Astrocyte (in vitro differentiated cells and primary cell): ENCODE data around the gene ALPG. TPM values are rescaled to one million over a fixed set of nuclear protein-coding genes. Genes with fewer than 3 reads are reported as not detected.
"Not testable (repeated sequence)": the region's sequence is repeated elsewhere in the genome, so short reads cannot be mapped to it uniquely, and the experiment has no call there.

Experiments used
- DNase-seq: peaks from one replicate; pipeline ENCODE4 v3.0.0-alpha.2; 2010; ENCODE audit warnings: low read depth
- FAIRE-seq: peaks from 2 replicates; lab custom pipeline; 2011; peaks lifted over from hg19 to GRCh38; lab: Jason Lieb, UNC
- H2AFZ ChIP-seq: 2 replicates; pipeline ENCODE4 v1.6.0; 2012; ENCODE audit warnings: low read depth, low read length, inconsistent platforms
- H3K27ac ChIP-seq: 2 replicates; pipeline ENCODE4 v1.5.1; 2011; ENCODE audit warnings: low read depth, low read length, inconsistent platforms
- H3K27me3 ChIP-seq: 2 replicates; pipeline ENCODE4 v1.6.0; 2011; ENCODE audit warnings: low read length, inconsistent platforms; ENCODE audit not compliant: insufficient read depth
- H3K36me3 ChIP-seq: 2 replicates; pipeline ENCODE4 v1.5.1; 2011; ENCODE audit warnings: low read length, inconsistent platforms; ENCODE audit not compliant: insufficient read depth
- H3K4me1 ChIP-seq: 2 replicates; pipeline ENCODE4 v1.5.1; 2011; ENCODE audit warnings: low read length, inconsistent platforms; ENCODE audit not compliant: insufficient read depth
- H3K4me2 ChIP-seq: 2 replicates; pipeline ENCODE4 v1.6.0; 2012; ENCODE audit warnings: low read length, inconsistent platforms
- H3K4me3 ChIP-seq: 2 replicates; pipeline ENCODE4 v1.5.1; 2011; ENCODE audit warnings: low read depth, mild to moderate bottlenecking, low read length, inconsistent platforms; ENCODE audit not compliant: insufficient read depth
- H3K79me2 ChIP-seq: 2 replicates; pipeline ENCODE4 v1.6.0; 2012; ENCODE audit warnings: mild to moderate bottlenecking, low read length, inconsistent platforms; ENCODE audit not compliant: insufficient read depth
- H3K9ac ChIP-seq: 2 replicates; pipeline ENCODE4 v1.6.0; 2012; ENCODE audit warnings: mild to moderate bottlenecking, low read length, inconsistent platforms
- H3K9me3 ChIP-seq: 2 replicates; pipeline ENCODE4 v1.5.1; 2012; ENCODE audit warnings: low read depth, mild to moderate bottlenecking, low read length, inconsistent platforms; ENCODE audit not compliant: insufficient read depth
- H4K20me1 ChIP-seq: 2 replicates; pipeline ENCODE4 v1.6.0; 2012; ENCODE audit warnings: low read length, inconsistent platforms; ENCODE audit not compliant: insufficient read depth
- H3K27ac Mint-ChIP-seq: one replicate; pipeline ENCODE4 v1.8.0; 2021; ENCODE audit warnings: mild to moderate bottlenecking, mixed read lengths; ENCODE audit not compliant: unreplicated experiment
- H3K27me3 Mint-ChIP-seq: one replicate; pipeline ENCODE4 v1.8.0; 2021; ENCODE audit warnings: low read depth, mixed read lengths; ENCODE audit not compliant: unreplicated experiment
- H3K36me3 Mint-ChIP-seq: one replicate; pipeline ENCODE4 v1.8.0; 2021; ENCODE audit warnings: low read depth, mixed read lengths; ENCODE audit not compliant: unreplicated experiment
- H3K4me1 Mint-ChIP-seq: one replicate; pipeline ENCODE4 v1.8.0; 2021; ENCODE audit warnings: low read depth, mixed read lengths; ENCODE audit not compliant: unreplicated experiment
- H3K4me3 Mint-ChIP-seq: one replicate; pipeline ENCODE4 v1.8.0; 2021; ENCODE audit warnings: mild to moderate bottlenecking, moderate library complexity, mixed read lengths; ENCODE audit not compliant: unreplicated experiment
- H3K9me3 Mint-ChIP-seq: one replicate; pipeline ENCODE4 v1.8.0; 2021; ENCODE audit warnings: mild to moderate bottlenecking, mixed read lengths; ENCODE audit not compliant: unreplicated experiment
- CTCF ChIP-seq: IDR thresholded peaks from 2 replicates; pipeline ENCODE4 v1.5.1; 2011; ENCODE audit warnings: low read depth, mild to moderate bottlenecking, inconsistent platforms, low read length, moderate library complexity; ENCODE audit not compliant: insufficient read depth
- EZH2 ChIP-seq: IDR thresholded peaks from 2 replicates; pipeline ENCODE4 v1.6.1; 2012; ENCODE audit warnings: mild to moderate bottlenecking, low read length, inconsistent platforms; ENCODE audit not compliant: insufficient read depth
- total RNA-seq: library from RNA; stranded (reverse); gene quantifications from 2 replicates; pipeline ENCODE4 v1.2.1, GENCODE V29; 2021

ALPG gene
- total RNA-seq, 1 donor from 2014 or later, result 0.27 TPM

- Mint-ChIP-seq H3K27me3 (peaks cover 72% of the 10 kb centered on the region), H3K27ac (no peak overlapping the region), H3K4me1 (no peaks in the 10 kb centered on the region), H3K9me3 (peaks cover 12% of the 10 kb centered on the region), H3K36me3 (no peaks in the 10 kb centered on the region), H3K4me3 (no peak overlapping the region)
- no peak overlapping the region for H3K4me3 ChIP-seq
- TF ChIP-seq EZH2, result no peak
- TF ChIP-seq CTCF, result no peak
- FAIRE-seq, result no peak
- no peaks in the 10 kb centered on the region for H4K20me1 ChIP-seq
- H3K79me2 ChIP-seq, result no peaks in the 10 kb centered on the region
- DNase-seq, result no peak
- H3K36me3 ChIP-seq, result no peaks in the 10 kb centered on the region
- no peaks in the 10 kb centered on the region for H3K4me1 ChIP-seq
- peaks cover 59% of the 10 kb centered on the region for H3K27me3 ChIP-seq
- H3K27ac ChIP-seq, result no peak overlapping the region
- H2AFZ ChIP-seq, result no peak overlapping the region
- peaks cover 16% of the 10 kb centered on the region for H3K9me3 ChIP-seq
- H3K4me2 ChIP-seq, result no peak overlapping the region
- no peak overlapping the region for H3K9ac ChIP-seq
These were observed 15.4 kb downstream of the ALPG start for GRCh38 chr2:232422051-232422450.

GRCh38 chr2:232422996-232423395 is 16.4 kb downstream of the ALPG start:
- not testable (repeated sequence) for H3K36me3 Mint-ChIP-seq, H2AFZ ChIP-seq, H4K20me1 ChIP-seq, H3K36me3 ChIP-seq, H3K4me2 ChIP-seq, H3K4me1 Mint-ChIP-seq, FAIRE-seq, H3K4me3 ChIP-seq, H3K4me3 Mint-ChIP-seq, H3K27ac Mint-ChIP-seq, DNase-seq, H3K27ac ChIP-seq, H3K79me2 ChIP-seq, H3K4me1 ChIP-seq, H3K9ac ChIP-seq
- H3K9me3 Mint-ChIP-seq, result peaks cover 12% of the 10 kb centered on the region
- peaks cover 58% of the 10 kb centered on the region for H3K27me3 ChIP-seq
- H3K27me3 Mint-ChIP-seq, result peaks cover 64% of the 10 kb centered on the region
- H3K9me3 ChIP-seq, result peaks cover 16% of the 10 kb centered on the region

GRCh38 chr2:232423407-232423806 is 16.8 kb downstream of the ALPG start:
- Mint-ChIP-seq H3K27me3 (peaks cover 63% of the 10 kb centered on the region), H3K4me3 (peak overlapping the region; percentile 27)
- Histone ChIP-seq H3K9me3 (peaks cover 16% of the 10 kb centered on the region), H3K27me3 (peaks cover 54% of the 10 kb centered on the region)
- H3K27ac ChIP-seq, FAIRE-seq, H3K9ac ChIP-seq, H3K36me3 Mint-ChIP-seq, H3K4me1 Mint-ChIP-seq, H3K27ac Mint-ChIP-seq, H2AFZ ChIP-seq, H3K4me1 ChIP-seq, H3K9me3 Mint-ChIP-seq, H3K4me2 ChIP-seq, H3K79me2 ChIP-seq, DNase-seq, H3K36me3 ChIP-seq, H3K4me3 ChIP-seq, H4K20me1 ChIP-seq: not testable (repeated sequence)
